Nephron progenitor cell (in vitro differentiated cells): ENCODE results near the gene TBC1D16.

Source experiments
- DNase-seq: peaks from one replicate; pipeline ENCODE4 v3.0.0; 2021
- H3K27ac Mint-ChIP-seq: 2 replicates; pipeline ENCODE4 v1.8.0; 2021; ENCODE audit warnings: mild to moderate bottlenecking, moderate library complexity, mixed read lengths
- H3K27me3 Mint-ChIP-seq: 2 replicates; pipeline ENCODE4 v1.8.0; 2021; ENCODE audit warnings: mild to moderate bottlenecking, low read depth, mixed read lengths; ENCODE audit not compliant: poor library complexity
- H3K36me3 Mint-ChIP-seq: 2 replicates; pipeline ENCODE4 v1.8.0; 2021; ENCODE audit warnings: low read depth, mixed read lengths
- H3K4me1 Mint-ChIP-seq: 2 replicates; pipeline ENCODE4 v1.8.0; 2021; ENCODE audit warnings: mixed read lengths
- H3K4me3 Mint-ChIP-seq: 2 replicates; pipeline ENCODE4 v1.8.0; 2021; ENCODE audit warnings: mild to moderate bottlenecking, moderate library complexity, mixed read lengths
- H3K9me3 Mint-ChIP-seq: 2 replicates; pipeline ENCODE4 v1.8.0; 2021; ENCODE audit warnings: mild to moderate bottlenecking, moderate library complexity, mixed read lengths
- CTCF ChIP-seq: fragments of 200-600 bp; sonication (generic); IDR thresholded peaks from 2 replicates; pipeline ENCODE4 v1.5.0; 2021; ENCODE audit warnings: antibody characterized with exemption

The TBC1D16 gene

GRCh38 chr17:79979221-79979741 is 56.4 kb downstream of the TBC1D16 start:
- no peak for DNase-seq
- Mint-ChIP-seq H3K27ac (peak overlapping the region; percentile 65), H3K4me1 (peaks cover 69% of the 10 kb centered on the region), H3K27me3 (no peaks in the 10 kb centered on the region), H3K4me3 (no peak overlapping the region), H3K36me3 (peaks cover 9% of the 10 kb centered on the region), H3K9me3 (no peaks in the 10 kb centered on the region)
- TF ChIP-seq CTCF = no peak

GRCh38 chr17:79978548-79978855 is 57.2 kb downstream of the TBC1D16 start:
- Mint-ChIP-seq H3K9me3 (no peaks in the 10 kb centered on the region), H3K4me3 (no peak overlapping the region), H3K4me1 (peaks cover 72% of the 10 kb centered on the region), H3K36me3 (peaks cover 9% of the 10 kb centered on the region), H3K27ac (no peak overlapping the region), H3K27me3 (no peaks in the 10 kb centered on the region)
- TF ChIP-seq CTCF = no peak
- DNase-seq = no peak

GRCh38 chr17:79977708-79978547 is 57.7 kb downstream of the TBC1D16 start:
- H3K4me3 Mint-ChIP-seq = no peak overlapping the region
- H3K36me3 Mint-ChIP-seq = peaks cover 7% of the 10 kb centered on the region
- no peaks in the 10 kb centered on the region for H3K27me3 Mint-ChIP-seq
- TF ChIP-seq CTCF = no peak
- H3K27ac Mint-ChIP-seq = peak overlapping the region; percentile 72
- H3K9me3 Mint-ChIP-seq = no peaks in the 10 kb centered on the region
- H3K4me1 Mint-ChIP-seq = peaks cover 66% of the 10 kb centered on the region
- DNase-seq = peak; percentile 59

- H3K9me3 Mint-ChIP-seq = no peaks in the 10 kb centered on the region
- DNase-seq = no peak
- H3K36me3 Mint-ChIP-seq = peaks cover 8% of the 10 kb centered on the region
- no peak overlapping the region for H3K27ac Mint-ChIP-seq
- peaks cover 63% of the 10 kb centered on the region for H3K4me1 Mint-ChIP-seq
- TF ChIP-seq CTCF = no peak
- H3K27me3 Mint-ChIP-seq = no peaks in the 10 kb centered on the region
- H3K4me3 Mint-ChIP-seq = no peak overlapping the region
Observed at GRCh38 chr17:79977161-79977631, 58.5 kb downstream of the TBC1D16 start.

- no peak for DNase-seq
- no peak overlapping the region for H3K27ac Mint-ChIP-seq
- no peaks in the 10 kb centered on the region for H3K27me3 Mint-ChIP-seq
- peaks cover 55% of the 10 kb centered on the region for H3K4me1 Mint-ChIP-seq
- no peaks in the 10 kb centered on the region for H3K9me3 Mint-ChIP-seq
- H3K36me3 Mint-ChIP-seq = peaks cover 14% of the 10 kb centered on the region
- no peak overlapping the region for H3K4me3 Mint-ChIP-seq
- TF ChIP-seq CTCF = no peak
Observed at GRCh38 chr17:79976451-79976850, 59.2 kb downstream of the TBC1D16 start.
